GM21447 (cell line): ENCODE measurements around the gene PADI3.

Experiments
- ATAC-seq: cut with Tn5 transposase; IDR thresholded peaks from one replicate; pipeline ENCODE4 v1.9.1; 2021; ENCODE audit not compliant: unreplicated experiment

PADI3 gene

DNA sequence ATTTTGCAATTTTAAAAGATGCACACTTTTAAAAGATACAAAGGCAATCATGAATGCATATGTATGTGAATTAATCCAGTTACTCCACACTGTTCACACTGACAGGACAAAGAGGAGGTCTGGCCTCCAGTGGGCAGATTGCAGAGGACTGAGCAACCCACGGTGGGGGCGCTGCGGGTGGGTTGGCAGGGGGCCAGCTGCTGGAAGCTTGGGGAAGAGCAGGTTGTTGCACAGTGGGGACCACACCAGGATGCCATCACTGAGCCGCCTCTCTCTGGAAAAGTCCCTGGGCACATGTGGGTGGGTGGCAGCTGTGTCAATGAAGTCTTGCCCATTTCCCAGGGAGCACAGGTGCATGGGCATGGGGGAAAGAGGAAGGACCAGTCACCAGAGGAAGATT is 46.4 kb downstream of the PADI3 start:
- ATAC-seq: no peak

DNA sequence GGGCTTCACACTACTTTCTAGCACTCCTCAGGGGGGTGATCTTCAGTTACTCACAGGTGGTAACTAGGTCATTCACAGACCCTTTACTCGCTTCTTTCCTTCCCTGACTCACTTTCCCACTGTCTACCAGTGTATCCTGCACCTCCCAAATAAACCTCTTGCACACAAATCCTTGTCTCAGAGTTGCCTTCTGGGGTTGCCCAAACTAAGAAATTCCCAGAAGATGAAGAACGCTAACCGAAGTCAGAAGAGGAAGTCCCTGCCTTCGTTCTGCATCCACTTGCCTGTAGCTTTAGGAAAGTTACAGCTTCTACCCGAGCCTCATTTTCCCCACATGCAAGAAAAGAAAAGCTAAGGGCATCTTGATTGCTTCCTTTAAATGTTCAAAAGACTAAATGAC is 47.2 kb downstream of the PADI3 start:
- ATAC-seq: no peak

GRCh38 chr1:17297991-17298390 is 49.1 kb downstream of the PADI3 start:
- ATAC-seq: no peak

DNA sequence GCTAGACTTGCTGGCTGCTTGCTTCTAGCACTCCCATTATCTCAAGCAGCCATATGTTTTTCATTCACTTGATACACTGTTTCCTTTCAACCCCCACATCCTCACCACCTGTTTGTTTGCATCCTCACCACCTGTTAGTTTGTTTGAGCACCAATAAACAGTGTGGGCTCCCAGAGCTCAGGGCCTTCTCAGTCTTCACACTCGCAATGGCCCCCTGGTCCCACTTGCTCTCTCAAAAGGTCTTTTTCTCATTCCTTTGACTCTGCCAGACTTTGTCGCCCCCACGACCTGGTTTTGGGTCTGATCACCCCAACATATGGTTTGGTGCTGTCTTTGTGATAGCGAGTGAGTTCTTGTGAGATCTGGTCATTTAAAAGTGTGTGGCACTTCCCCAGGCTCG is 52.9 kb downstream of the PADI3 start:
- no peak for ATAC-seq

DNA sequence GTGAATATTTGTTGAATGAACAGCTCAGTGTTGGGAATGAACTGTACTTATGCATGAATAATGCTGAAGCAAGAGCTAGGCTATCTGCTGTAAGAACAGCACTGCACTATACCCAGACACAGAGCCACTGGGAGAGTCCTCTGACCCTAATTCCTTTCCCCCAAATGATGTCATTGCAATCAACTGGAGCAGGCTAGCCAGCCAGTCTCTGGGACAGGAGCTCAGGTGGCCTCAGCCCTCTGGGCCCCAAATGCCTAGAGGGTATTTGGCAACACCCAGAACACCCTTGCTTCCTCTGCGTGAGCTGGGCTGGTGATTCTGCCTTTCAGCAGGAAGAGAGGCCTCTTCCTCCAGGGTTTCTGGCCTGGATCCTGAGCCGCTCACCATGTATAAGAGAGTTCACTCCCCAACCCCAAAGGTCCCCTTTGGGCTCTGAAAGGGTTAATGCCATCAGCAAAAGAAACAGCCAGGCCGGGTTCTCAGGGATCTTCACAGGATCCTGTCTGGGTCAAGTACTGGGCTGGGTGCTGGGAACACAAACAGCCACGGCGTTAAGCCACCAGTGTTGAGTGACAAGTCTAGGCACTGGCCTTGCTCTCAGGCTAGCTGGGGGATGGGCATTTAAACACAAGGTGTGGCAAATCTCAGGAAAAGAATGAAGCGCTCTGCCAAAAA is 55.4 kb downstream of the PADI3 start:
- no peak for ATAC-seq

GRCh38 chr1:17304826-17305175 is 55.9 kb downstream of the PADI3 start:
- no peak for ATAC-seq

GRCh38 chr1:17305576-17306095 is 56.7 kb downstream of the PADI3 start:
- ATAC-seq: no peak

GRCh38 chr1:17306407-17306806 is 57.5 kb downstream of the PADI3 start:
- ATAC-seq: no peak

DNA sequence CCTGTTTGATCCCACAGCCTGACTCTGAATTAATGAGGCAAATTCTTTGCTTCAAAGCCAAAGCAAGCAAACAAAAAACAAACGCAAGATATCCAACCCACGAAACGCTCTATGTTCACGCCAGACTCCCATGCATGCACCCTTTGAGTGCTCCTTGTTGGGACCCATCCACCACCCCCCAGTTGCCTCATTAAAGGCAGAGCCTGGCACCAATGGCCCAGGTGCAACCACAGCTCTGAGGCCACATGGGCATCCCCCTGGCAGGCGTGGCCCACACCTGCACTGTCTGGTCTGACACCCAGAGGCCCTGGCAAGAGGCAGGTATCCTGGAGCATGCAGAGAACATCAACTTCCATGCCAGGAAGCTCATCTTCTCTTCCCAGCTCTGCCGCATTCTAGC is 58.0 kb downstream of the PADI3 start:
- ATAC-seq: no peak

GRCh38 chr1:17307329-17307728 is 58.4 kb downstream of the PADI3 start:
- no peak for ATAC-seq

DNA sequence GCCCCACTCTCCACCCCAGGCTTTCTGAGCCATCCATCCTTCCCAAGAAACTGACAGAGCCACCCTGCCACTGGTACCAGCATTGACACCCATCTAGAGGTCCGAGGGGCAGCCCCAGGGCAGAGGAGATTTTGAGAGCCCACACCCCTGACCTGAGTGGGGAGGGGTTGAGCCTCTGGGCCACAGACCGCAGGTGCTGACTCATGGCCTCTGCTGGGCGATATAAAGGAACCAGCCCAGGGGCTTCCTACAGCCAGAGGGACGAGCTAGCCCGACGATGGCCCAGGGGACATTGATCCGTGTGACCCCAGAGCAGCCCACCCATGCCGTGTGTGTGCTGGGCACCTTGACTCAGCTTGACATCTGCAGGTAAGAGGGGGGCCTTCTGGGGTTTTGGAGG is 59.0 kb downstream of the PADI3 start, which contains the start of gene PADI4:
PADI4 (plus strand) TSS at position 252 of the 400 bp plus-strand sequence; CDS start at position 278, 26 bp downstream.
- ATAC-seq: no peak

- no peak for ATAC-seq
Observed at GRCh38 chr1:17308593-17308992, 59.7 kb downstream of the PADI3 start.

DNA sequence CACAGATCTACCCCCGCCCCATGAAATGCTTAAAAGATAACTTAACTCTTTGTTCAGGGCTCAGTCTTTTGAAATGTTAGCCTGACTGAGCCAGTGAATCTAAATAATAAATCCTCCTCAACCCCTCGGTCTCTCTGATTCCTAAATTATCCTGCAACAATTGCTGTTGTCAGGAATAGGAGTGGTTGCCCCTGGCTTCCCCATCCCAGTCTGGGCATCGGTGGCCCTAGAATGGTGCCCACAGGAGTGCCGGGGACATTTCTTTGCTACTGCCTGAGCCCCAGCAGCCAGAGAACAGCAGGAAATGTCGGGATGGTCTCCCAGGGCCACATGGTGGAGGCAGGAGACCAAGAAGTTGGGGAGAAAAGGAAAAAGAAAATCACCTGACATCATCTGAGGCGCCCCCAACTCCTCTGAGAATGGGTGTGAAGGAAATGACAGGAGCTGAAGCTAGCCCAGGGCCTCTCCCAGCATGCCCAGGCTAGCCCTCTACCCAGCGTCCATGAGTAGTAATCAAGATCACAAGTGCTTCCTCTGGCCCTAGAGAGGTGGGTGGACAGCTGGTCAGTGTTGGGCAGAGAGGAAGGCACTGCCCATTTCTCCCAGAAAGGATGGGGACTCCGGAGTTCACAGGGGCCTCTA is 60.6 kb downstream of the PADI3 start:
- ATAC-seq: no peak

DNA sequence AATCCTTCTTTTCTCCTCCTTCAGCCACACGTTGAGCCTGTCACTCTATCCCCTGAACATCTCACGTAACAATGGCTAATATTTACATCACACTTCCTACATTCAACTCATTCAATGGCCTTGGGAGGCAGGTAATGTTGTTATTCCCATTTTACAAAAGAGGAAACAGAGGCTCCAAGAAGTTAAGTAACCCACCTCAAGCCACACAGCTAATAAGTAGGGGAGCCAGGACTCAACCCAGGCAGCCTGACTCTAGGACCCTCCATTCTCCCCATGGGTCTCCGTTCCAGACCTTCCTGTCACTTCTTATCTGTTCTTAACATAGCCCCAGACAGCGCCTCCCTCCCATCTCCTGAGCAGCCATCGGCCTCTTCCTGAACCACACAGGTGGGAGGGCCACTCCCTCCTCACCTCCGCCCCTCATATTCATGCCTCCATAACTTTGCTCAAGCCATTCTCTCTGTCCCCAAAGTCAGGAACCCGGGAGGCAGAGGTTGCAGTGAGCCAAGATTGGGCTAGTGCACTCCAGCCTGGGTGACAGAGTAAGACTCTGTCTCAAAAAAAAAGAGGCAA is 61.3 kb downstream of the PADI3 start:
- no peak for ATAC-seq

DNA sequence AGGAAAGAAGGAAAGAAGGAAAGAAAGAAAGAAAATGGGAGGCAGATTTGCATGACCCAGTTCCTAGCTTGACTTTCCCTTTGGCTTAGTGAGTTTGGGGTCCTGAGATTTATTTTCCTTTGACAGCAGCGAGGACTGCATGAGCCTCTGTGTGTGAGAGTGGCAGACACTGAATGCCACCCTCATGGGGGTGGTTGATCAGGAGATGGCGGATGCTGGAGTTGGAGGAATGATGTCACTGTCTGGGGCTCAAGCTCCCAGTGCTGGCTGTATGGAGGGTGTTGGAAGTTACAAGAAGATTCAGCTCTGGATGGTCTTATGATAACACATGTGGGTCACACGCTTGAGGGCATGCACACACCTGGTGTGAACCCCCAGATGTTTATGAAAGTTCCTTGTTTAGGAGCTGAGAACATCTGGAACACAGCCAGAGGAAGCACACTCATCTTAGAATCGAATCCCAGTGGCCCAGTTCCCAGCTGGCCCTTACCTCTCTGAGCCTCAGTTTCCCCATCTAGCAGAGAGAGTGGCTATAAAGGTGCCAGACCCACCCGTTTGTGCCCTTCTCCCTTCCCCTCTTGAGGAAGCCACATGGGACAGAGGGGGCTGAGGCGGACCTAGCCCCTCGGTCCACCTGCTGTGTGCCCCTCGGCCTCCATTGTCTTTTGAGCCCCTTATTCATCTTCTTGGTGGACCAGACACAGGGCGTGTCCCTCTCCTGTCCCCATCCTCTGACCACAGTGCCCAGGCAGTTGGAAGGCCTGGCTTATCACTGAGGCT is 64.8 kb downstream of the PADI3 start:
- ATAC-seq: no peak

GRCh38 chr1:17314491-17314971 is 65.6 kb downstream of the PADI3 start:
- no peak for ATAC-seq

GRCh38 chr1:17315542-17316130 is 66.7 kb downstream of the PADI3 start:
- ATAC-seq: no peak

DNA sequence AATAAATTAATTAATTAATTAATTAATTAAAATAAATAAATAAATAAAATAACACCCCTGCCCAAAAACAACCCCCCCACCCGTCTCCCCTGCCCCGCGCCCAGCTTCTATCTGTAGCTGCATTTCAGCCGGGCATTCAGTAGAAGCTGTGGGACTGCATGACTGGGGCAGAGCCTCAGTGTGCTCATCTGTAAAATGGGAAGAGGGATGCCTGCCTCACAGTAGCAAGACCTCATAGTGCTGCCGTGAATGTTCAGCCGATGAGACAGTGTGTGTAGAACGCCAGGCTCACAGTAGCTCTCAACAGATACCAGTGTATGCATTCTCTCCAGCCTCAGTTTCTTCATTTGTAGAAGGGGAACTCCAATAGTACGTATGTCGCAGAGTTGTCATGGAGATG is 67.8 kb downstream of the PADI3 start:
- no peak for ATAC-seq

GRCh38 chr1:17318262-17318661 is 69.4 kb downstream of the PADI3 start:
- ATAC-seq: no peak

- no peak for ATAC-seq
Observed at GRCh38 chr1:17319561-17320350, 70.9 kb downstream of the PADI3 start.
